ENCODE data around the gene PGF.

DNA sequence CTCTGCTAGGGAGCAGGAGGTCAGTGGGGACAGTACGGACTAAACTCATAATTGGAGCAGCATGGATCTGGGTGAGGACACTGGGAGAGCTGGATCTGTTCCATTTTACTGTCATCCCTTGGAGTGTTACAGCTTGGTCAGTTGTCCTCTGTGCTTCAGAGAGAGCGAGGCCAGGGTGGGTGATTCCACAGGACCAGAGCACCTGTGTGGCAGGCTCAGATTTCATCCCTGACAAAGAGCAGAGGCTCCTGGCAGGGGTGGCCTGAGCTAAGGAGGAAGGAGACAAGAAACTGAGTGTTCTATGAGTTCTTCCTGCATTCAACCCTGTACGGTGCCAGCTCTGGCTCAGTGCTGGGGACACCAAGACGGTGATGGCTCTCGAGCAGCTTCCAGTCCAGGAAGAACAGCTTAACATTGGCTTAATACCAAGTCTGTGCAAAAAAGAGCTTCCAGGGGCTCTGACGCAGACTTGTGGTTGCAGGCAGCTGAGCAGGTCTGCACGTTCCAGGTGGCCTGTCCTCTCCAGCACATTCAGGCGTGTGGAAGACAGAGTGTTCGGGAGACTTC lies 8.4 kb upstream of the PGF start:
- TF ChIP-seq, protein P1, sequence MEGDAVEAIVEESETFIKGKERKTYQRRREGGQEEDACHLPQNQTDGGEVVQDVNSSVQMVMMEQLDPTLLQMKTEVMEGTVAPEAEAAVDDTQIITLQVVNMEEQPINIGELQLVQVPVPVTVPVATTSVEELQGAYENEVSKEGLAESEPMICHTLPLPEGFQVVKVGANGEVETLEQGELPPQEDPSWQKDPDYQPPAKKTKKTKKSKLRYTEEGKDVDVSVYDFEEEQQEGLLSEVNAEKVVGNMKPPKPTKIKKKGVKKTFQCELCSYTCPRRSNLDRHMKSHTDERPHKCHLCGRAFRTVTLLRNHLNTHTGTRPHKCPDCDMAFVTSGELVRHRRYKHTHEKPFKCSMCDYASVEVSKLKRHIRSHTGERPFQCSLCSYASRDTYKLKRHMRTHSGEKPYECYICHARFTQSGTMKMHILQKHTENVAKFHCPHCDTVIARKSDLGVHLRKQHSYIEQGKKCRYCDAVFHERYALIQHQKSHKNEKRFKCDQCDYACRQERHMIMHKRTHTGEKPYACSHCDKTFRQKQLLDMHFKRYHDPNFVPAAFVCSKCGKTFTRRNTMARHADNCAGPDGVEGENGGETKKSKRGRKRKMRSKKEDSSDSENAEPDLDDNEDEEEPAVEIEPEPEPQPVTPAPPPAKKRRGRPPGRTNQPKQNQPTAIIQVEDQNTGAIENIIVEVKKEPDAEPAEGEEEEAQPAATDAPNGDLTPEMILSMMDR (conservative IDR thresholded peaks at IDR 0.05) = no peak
- TF ChIP-seq ZFX (IDR thresholded peaks at IDR 0.05) = no peak
